ENCODE data around the gene DUSP5. TPM values are rescaled to one million over a fixed set of nuclear protein-coding genes. Genes with fewer than 3 reads are reported as not detected.

The DUSP5 gene
- total RNA-seq, 3 donors from 2014 or later: 3.8 to 35.4 (median 26.9) TPM

DNA sequence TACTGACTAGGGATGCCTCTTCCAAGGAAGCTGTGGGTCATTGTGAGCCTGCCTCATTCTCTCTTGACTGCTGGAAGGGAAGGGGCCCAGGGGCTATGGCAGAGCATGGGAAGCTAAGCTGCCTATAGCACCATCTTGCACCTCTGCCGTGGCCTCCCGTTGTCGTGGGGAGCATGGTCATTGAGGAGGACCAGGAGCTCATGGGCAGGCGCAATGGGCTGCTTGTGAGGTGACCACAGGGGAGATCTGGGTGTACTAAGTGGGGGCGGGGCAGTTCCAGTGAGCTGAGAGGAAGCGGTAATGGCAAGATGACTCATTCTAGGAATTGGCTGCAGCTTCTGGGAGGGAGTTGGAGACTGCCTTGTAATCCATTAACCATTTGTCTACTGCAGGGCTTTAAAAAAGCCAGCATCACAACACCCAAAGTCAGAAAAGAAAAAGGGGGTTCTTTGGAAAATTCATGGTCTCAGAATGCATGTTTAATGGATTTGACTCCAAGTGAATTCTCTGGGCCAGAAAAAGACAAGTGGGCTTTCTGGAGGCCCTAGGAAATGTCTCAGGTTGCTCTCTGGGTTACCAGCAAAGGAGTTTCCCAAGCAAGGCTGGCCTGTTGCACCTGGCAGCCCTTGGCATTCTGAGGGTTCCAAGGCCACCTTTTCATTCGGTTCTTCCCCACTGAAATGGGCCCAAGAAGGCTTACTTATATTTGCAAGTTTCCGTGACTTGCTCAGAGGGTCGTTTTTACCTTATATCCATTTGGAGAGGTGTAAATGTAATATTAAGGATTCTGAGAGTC, 3.6 kb downstream of the DUSP5 start:
- peak overlapping the region in 1 of 3 donors; percentile 97 for H3K4me3 ChIP-seq
- TF ChIP-seq POLR2A (IDR thresholded peaks at IDR 0.05) (no peak), POLR2AphosphoS5 (IDR thresholded peaks at IDR 0.05) (peak; percentile 28 to 58 (median 44))
- TF ChIP-seq, protein P1, sequence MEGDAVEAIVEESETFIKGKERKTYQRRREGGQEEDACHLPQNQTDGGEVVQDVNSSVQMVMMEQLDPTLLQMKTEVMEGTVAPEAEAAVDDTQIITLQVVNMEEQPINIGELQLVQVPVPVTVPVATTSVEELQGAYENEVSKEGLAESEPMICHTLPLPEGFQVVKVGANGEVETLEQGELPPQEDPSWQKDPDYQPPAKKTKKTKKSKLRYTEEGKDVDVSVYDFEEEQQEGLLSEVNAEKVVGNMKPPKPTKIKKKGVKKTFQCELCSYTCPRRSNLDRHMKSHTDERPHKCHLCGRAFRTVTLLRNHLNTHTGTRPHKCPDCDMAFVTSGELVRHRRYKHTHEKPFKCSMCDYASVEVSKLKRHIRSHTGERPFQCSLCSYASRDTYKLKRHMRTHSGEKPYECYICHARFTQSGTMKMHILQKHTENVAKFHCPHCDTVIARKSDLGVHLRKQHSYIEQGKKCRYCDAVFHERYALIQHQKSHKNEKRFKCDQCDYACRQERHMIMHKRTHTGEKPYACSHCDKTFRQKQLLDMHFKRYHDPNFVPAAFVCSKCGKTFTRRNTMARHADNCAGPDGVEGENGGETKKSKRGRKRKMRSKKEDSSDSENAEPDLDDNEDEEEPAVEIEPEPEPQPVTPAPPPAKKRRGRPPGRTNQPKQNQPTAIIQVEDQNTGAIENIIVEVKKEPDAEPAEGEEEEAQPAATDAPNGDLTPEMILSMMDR (IDR thresholded peaks at IDR 0.05): no peak

DNA sequence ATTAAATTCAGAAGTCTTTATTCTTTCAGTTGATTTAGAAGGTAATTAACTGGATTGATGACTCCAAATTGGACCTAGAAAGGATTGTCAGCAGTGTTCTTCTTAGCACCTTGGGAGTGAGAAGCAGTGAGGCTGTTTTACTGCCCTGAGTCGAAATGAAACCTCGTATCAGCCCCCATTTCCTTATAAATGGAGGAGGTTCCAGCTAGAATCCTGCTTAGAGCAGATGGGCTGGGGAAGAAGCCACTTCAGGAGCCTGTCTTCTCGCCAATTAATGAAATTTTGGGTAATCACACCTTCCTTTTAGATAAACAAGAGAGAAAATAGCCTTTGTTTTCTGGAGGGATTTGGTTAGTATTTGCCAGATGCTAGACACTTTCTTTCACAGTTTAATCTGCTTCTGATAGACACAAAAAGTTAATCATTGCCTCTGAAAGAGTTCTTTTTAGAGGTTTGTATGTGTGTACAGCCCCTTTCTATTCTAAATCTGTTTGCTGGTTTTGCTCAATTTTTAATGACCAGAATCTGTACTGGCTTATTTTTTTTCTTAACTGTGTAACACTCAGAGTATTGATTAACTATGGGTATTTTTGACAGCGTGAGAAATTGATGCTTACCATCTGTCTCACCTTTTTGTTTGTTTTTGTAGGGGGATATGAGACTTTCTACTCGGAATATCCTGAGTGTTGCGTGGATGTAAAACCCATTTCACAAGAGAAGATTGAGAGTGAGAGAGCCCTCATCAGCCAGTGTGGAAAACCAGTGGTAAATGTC, 4.6 kb downstream of the DUSP5 start:
- Histone ChIP-seq H3K27me3 (no peaks in the 10 kb centered on the region), H3K4me1 (peaks cover 4 to 23% of the 10 kb centered on the region in 2 donors), H3K36me3 (no peaks in the 10 kb centered on the region), H3K9me3 (no peaks in the 10 kb centered on the region), H3K4me3 (no peak overlapping the region), H3K27ac (peak overlapping the region; percentile 71 to 83)
- DNase-seq (ENCODE audit: low spot score in 2 of 2): no peak
- intact Hi-C loops (cut with DNase I; ENCODE audit: low total_unique reads): no loop called here
- TF ChIP-seq, protein P1 (IDR thresholded peaks at IDR 0.05): no peak
- TF ChIP-seq POLR2A (IDR thresholded peaks at IDR 0.05) (no peak), POLR2AphosphoS5 (IDR thresholded peaks at IDR 0.05) (no peak)

More for the DNA sequence above, 3.6 kb downstream of the DUSP5 start:
- peak; percentile 74 to 75 for DNase-seq (ENCODE audit: low spot score in 2 of 2)
- H3K27me3 ChIP-seq: no peaks in the 10 kb centered on the region
- peak overlapping the region; percentile 71 to 83 for H3K27ac ChIP-seq
- H3K9me3 ChIP-seq: no peaks in the 10 kb centered on the region
- H3K4me1 ChIP-seq: peaks cover 4 to 23% of the 10 kb centered on the region in 2 donors
- no peaks in the 10 kb centered on the region for H3K36me3 ChIP-seq
- intact Hi-C loops (cut with DNase I; ENCODE audit: low total_unique reads): no loop called here

DNA sequence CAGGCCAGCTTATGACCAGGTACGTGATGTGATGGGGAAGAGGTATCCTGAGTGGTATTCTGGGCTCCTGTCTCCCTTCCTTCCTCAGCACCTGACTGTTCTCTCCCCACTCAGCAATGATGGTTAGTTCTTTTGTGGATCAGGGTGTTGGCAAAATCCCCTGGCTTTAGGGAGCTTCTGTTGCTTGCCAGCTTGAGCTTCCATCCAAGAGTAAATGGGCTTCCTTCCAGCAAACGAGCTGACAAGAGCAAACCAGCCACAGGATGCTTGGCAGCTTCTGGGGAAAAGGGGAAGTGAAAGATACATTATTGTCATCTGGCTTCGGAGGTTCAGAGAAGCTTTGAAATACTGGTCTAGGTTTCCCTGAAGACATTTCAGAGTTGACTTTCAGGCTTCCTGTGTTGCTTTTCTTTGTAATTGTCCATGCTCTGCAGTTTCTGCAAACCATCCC, 5.2 kb downstream of the DUSP5 start:
- TF ChIP-seq POLR2A (IDR thresholded peaks at IDR 0.05) (no peak), POLR2AphosphoS5 (IDR thresholded peaks at IDR 0.05) (peak in 2 of 3 donors; percentile 46 to 57)
- Histone ChIP-seq H3K9me3 (no peaks in the 10 kb centered on the region), H3K27ac (peak overlapping the region; percentile 71 to 79), H3K4me3 (no peak overlapping the region), H3K36me3 (no peaks in the 10 kb centered on the region), H3K27me3 (no peaks in the 10 kb centered on the region), H3K4me1 (peaks cover 4 to 23% of the 10 kb centered on the region in 2 donors)
- intact Hi-C loops (cut with DNase I; ENCODE audit: low total_unique reads): no loop called here
- peak in 1 of 2 donors; percentile 89 for DNase-seq (ENCODE audit: low spot score in 2 of 2)

DNA sequence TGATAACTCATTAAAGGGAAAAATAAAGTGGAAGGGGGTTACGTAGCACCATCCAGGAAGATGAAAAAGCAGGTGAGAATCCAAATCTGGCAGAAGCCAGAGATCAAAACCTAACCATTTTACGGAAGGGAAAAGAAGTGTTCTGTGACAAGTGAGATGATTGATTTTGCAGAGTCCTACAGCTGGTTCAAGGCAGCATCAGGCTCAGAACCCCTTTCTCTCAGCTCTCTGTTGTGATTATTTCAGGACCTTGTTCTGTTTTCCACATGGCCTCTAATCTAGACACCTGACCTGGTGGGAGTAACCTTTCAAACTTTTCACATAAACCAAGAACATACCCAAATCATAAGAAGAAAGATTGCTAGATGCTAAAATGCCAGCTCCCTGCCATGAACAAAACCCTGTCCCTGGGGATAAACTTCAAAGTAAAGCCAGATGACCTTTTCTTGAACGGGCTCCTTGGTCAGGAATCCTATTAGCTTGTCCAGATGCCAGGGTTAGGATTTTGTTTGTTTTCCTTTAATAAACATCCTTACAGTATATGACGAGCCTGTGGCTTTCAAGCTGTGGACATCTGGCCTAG, 5.9 kb downstream of the DUSP5 start:
- Histone ChIP-seq H3K36me3 (no peaks in the 10 kb centered on the region), H3K4me3 (peak overlapping the region in 2 of 3 donors; percentile 1 to 17), H3K27me3 (no peaks in the 10 kb centered on the region), H3K27ac (peak overlapping the region; percentile 71 to 79), H3K4me1 (peaks cover 4 to 23% of the 10 kb centered on the region in 2 donors), H3K9me3 (no peaks in the 10 kb centered on the region)
- intact Hi-C loops (cut with DNase I; ENCODE audit: low total_unique reads): no loop called here
- TF ChIP-seq, protein P1 (IDR thresholded peaks at IDR 0.05): no peak
- TF ChIP-seq POLR2A (IDR thresholded peaks at IDR 0.05) (no peak), POLR2AphosphoS5 (IDR thresholded peaks at IDR 0.05) (no peak)
- DNase-seq (ENCODE audit: low spot score in 2 of 2): no peak

DNA sequence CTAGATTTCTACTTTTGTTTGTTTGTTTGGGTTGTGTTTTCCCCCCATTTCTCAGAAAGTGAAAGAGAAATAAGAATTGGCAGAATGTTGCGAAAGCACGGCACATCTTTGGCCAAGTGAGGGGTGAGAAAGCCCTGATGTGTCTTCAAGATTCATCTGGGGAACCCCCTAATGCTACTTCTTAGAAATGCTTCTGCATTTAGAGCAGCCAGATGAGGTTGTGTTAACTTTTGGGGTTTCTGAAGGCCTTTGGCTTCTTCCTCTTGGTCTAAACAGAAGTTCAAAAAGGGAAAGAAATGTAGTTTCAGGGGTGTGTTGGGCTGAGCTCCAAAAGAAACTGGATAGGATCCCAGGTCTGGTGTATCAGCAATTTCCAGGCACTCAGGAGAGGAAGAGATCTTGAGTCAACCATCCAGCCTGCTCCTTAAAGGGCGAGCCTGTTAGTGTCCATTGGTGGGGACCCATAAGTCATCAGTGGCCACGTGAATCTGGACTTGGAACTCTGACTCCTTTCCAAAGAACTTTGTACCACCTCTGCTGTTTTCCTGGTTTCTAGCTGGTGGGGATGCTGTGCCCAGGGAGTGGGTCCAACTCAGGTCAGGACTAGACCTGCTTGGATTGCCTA, 6.5 kb downstream of the DUSP5 start:
- intact Hi-C loops (cut with DNase I; ENCODE audit: low total_unique reads): no loop called here
- Histone ChIP-seq H3K9me3 (no peaks in the 10 kb centered on the region), H3K36me3 (no peaks in the 10 kb centered on the region), H3K27ac (peak overlapping the region; percentile 71 to 79), H3K4me1 (peaks cover 4 to 23% of the 10 kb centered on the region in 2 donors), H3K4me3 (peak overlapping the region in 2 of 3 donors; percentile 1 to 17), H3K27me3 (no peaks in the 10 kb centered on the region)
- peak in 1 of 2 donors; percentile 36 for DNase-seq (ENCODE audit: low spot score in 2 of 2)
- TF ChIP-seq POLR2A (IDR thresholded peaks at IDR 0.05) (no peak), POLR2AphosphoS5 (IDR thresholded peaks at IDR 0.05) (peak in 2 of 3 donors; percentile 23 to 29)
